Astrocyte of the spinal cord (primary cell): ENCODE results near the gene MAMDC4.
A peak's percentile ranks its signal among the peaks of the same experiment; 100 is the strongest.

Experiments
- DNase-seq: peaks from one replicate; pipeline ENCODE4 v3.0.0; 2011; ENCODE audit warnings: low read depth, low spot score
- H3K4me3 ChIP-seq: 2 replicates; pipeline ENCODE4 v1.5.1; 2011; ENCODE audit warnings: low read depth, mild to moderate bottlenecking, low read length, moderate library complexity
- CTCF ChIP-seq: IDR thresholded peaks from 2 replicates; pipeline ENCODE4 v1.5.1; 2012; ENCODE audit warnings: low read depth, mild to moderate bottlenecking, low read length, inconsistent platforms
- in situ Hi-C: cut with HindIII; loops from 2 replicates; pipeline ENCODE4 v1.10.0; 2017; ENCODE audit warnings: low sequenced_read_pairs

Gene MAMDC4

GRCh38 chr9:136847088-136847825, 4.9 kb upstream of the MAMDC4 start:
- DNase-seq = peak; percentile 61
- in situ Hi-C loops = no loop called here
- no peak for TF ChIP-seq CTCF
- peak overlapping the region; percentile 86 for H3K4me3 ChIP-seq

GRCh38 chr9:136847826-136848392, 4.2 kb upstream of the MAMDC4 start:
- peak overlapping the region; percentile 86 for H3K4me3 ChIP-seq
- TF ChIP-seq CTCF = no peak
- in situ Hi-C loops = no loop called here
- peak; percentile 83 for DNase-seq

GRCh38 chr9:136848393-136849037, 3.6 kb upstream of the MAMDC4 start:
- peak overlapping the region; percentile 86 for H3K4me3 ChIP-seq
- in situ Hi-C loops = no loop called here
- no peak for TF ChIP-seq CTCF
- no peak for DNase-seq

- peak; percentile 100 for DNase-seq
- peak within 1 kb of the TSS; percentile 86 for H3K4me3 ChIP-seq
- TF ChIP-seq CTCF = no peak
- in situ Hi-C loops = no loop called here
Measured at GRCh38 chr9:136849038-136849959, 2.8 kb upstream of the MAMDC4 start, which contains the start of gene PHPT1. PHPT1 (plus strand) TSS chr9:136849409; CDS start chr9:136849431, 22 bp downstream.

GRCh38 chr9:136849960-136850865, 1.9 kb upstream of the MAMDC4 start:
- in situ Hi-C loops = no loop called here
- TF ChIP-seq CTCF = no peak
- peak overlapping the region; percentile 86 for H3K4me3 ChIP-seq
- DNase-seq = no peak
